Peyer's patch (tissue), 4 donors: ENCODE results near the gene CTDSPL.

Source experiments
- CTCF ChIP-seq, 6 experiments: fragments of 450-650 bp in 4 of 6; fragments of 200-600 bp in 2 of 6; sonication (generic) in 1 of 6; IDR thresholded peaks; one replicate each; pipeline ENCODE4 v1.5.1; 2017 to 2019; ENCODE audit warnings: antibody characterized with exemption in 6 of 6, mild to moderate bottlenecking in 3 of 6, moderate library complexity in 1 of 6
- POLR2A ChIP-seq, 2 donors: fragments of 450-650 bp; IDR thresholded peaks; one replicate each; pipeline ENCODE4 v1.5.1; 2017; ENCODE audit warnings: antibody characterized with exemption in 2 of 2, mild to moderate bottlenecking in 2 of 2, moderate library complexity in 2 of 2

GRCh38 chr3:37941608-37942508 lies 80.2 kb downstream of the CTDSPL start:
- no peak for TF ChIP-seq CTCF (IDR thresholded peaks at IDR 0.05)
- TF ChIP-seq POLR2A (IDR thresholded peaks at IDR 0.05) = no peak
